HT-29 (cell line): ENCODE measurements around the gene MED16. TPM values are rescaled to one million over a fixed set of nuclear protein-coding genes. Genes with fewer than 3 reads are reported as not detected.
"Not testable (repeated sequence)": the region's sequence is repeated elsewhere in the genome, so short reads cannot be mapped to it uniquely, and the experiment has no call there.

Experiments
- DNase-seq: peaks from one replicate; pipeline ENCODE4 v3.0.0-alpha.2; 2015; ENCODE audit warnings: low spot score
- total RNA-seq: library from RNA; depleted of rRNA; stranded (reverse); fragments of >200 nt; shearing (Covaris generic); gene quantifications from 2 replicates; pipeline ENCODE4 v1.2.3, GENCODE V29; 2014

Gene MED16
- total RNA-seq, 1 experiment from 2014 or later: 31.8 TPM

- no peak for DNase-seq
These were observed 4.2 kb downstream of the MED16 start for GRCh38 chr19:888581-889385.

- no peak for DNase-seq
These were observed 5.4 kb downstream of the MED16 start for GRCh38 chr19:887599-887998.

GRCh38 chr19:887072-887471 is 5.9 kb downstream of the MED16 start:
- no peak for DNase-seq

GRCh38 chr19:885536-886224 is 7.3 kb downstream of the MED16 start:
- DNase-seq: no peak

- no peak for DNase-seq
These were observed 8.4 kb downstream of the MED16 start for GRCh38 chr19:884420-885211.

- peak; percentile 85 for DNase-seq
These were observed 9.3 kb downstream of the MED16 start for GRCh38 chr19:883661-884211.

GRCh38 chr19:882871-883497 is 10.0 kb downstream of the MED16 start:
- no peak for DNase-seq

- DNase-seq: no peak
These were observed 11.5 kb downstream of the MED16 start for GRCh38 chr19:881385-882071.

- DNase-seq: no peak
These were observed 13.1 kb downstream of the MED16 start for GRCh38 chr19:879711-880438.

GRCh38 chr19:878751-879561 is 14.0 kb downstream of the MED16 start:
- not testable (repeated sequence) for DNase-seq

GRCh38 chr19:877992-878660 is 14.9 kb downstream of the MED16 start:
- not testable (repeated sequence) for DNase-seq

- no peak for DNase-seq
These were observed 16.1 kb downstream of the MED16 start for GRCh38 chr19:876780-877314.

- DNase-seq: no peak
These were observed 16.9 kb downstream of the MED16 start for GRCh38 chr19:876089-876488.

GRCh38 chr19:875265-875879 is 17.6 kb downstream of the MED16 start:
- no peak for DNase-seq

- no peak for DNase-seq
These were observed 19.4 kb downstream of the MED16 start for GRCh38 chr19:873561-874041.

GRCh38 chr19:873084-873483 is 19.9 kb downstream of the MED16 start:
- DNase-seq: peak; percentile 52

- peak; percentile 83 for DNase-seq
These were observed 20.6 kb downstream of the MED16 start for GRCh38 chr19:872266-872951.
